Fibroblast of mammary gland (primary cell): Measurements from ENCODE around the gene GUCA1A.
"Not testable (repeated sequence)": the region's sequence is repeated elsewhere in the genome, so short reads cannot be mapped to it uniquely, and the experiment has no call there.

Source experiments
- DNase-seq: peaks from one replicate; pipeline ENCODE4 v3.0.0-alpha.2; 2010; ENCODE audit warnings: low read depth
- H3K4me3 ChIP-seq: 2 replicates; pipeline ENCODE4 v1.5.1; 2011; ENCODE audit warnings: low read depth, mild to moderate bottlenecking, low read length, moderate library complexity; ENCODE audit not compliant: control insufficient read depth
- CTCF ChIP-seq: conservative IDR thresholded peaks from 2 replicates; pipeline ENCODE4 v1.5.1; 2011; ENCODE audit warnings: low read depth, low read length, inconsistent platforms; ENCODE audit not compliant: control insufficient read depth, insufficient read depth

The GUCA1A gene

GRCh38 chr6:42203183-42203582, 30.0 kb downstream of the GUCA1A start:
- no peak overlapping the region for H3K4me3 ChIP-seq
- no peak for TF ChIP-seq CTCF

GRCh38 chr6:42204768-42205282, 31.7 kb downstream of the GUCA1A start:
- no peak for DNase-seq
- H3K4me3 ChIP-seq = no peak overlapping the region
- no peak for TF ChIP-seq CTCF

More at GRCh38 chr6:42203183-42203582, 30.0 kb downstream of the GUCA1A start:
- no peak for DNase-seq

DNA sequence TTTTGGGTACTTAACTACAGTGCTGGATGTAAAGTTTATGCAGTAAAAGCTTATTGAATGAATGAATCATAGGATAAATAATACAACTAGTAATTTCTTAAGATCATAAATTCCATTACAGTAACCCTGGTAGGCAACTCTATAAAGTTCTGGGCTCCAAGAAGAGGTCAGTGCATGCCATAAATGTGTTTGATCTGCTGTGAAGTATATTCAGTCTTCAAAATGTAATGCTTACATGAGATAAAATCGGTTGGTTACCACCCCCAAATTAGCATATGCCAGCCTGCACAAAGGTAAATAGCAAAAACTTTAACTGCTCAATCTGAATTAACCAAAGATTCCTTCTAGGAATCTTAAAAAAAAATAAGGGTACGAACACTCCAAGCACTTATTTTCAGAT, 34.4 kb downstream of the GUCA1A start:
- not testable (repeated sequence) for DNase-seq, H3K4me3 ChIP-seq

DNA sequence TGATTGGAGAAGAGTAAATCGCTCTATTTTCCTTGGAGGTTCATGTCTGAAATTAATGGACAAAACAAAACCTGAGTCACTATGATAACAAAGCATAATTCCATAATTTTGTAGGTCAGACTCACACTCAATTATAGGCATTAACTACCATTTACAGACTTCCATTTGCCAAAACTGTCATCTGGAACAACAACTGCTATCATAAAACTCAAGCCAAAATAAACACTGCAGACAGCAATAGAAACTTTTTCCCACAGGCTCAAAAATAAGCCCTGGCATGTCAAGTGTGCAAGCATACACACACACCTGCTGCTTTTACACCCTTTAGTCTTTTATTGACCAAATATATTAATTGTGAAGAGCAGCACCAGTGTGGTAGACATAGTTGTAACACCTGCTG, 37.4 kb downstream of the GUCA1A start:
- DNase-seq = peak; percentile 49
- TF ChIP-seq CTCF = no peak

GRCh38 chr6:42211726-42212125, 38.6 kb downstream of the GUCA1A start:
- no peak for DNase-seq
- no peak for TF ChIP-seq CTCF
- H3K4me3 ChIP-seq = no peak overlapping the region

More for the DNA sequence above, 37.4 kb downstream of the GUCA1A start:
- H3K4me3 ChIP-seq = no peak overlapping the region

DNA sequence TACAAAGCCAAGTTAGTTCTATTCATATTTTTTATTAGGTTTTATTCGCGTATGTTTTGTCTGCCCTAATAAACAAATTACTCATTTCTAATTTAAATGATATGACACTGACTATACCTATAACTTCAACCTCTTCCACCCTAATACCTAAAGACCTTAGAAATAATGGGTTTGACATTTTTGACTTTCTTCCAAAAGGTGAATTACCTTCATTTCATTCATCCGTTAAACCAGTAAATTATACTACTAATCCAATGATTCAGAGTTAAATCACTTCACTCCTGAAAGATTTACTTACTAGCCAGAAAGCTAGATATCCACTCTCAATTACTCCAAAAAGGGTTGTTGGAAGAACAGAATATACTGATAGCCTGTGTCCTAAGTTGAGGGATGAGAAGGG, 39.3 kb downstream of the GUCA1A start:
- no peak for DNase-seq
- no peak overlapping the region for H3K4me3 ChIP-seq
- TF ChIP-seq CTCF = no peak

GRCh38 chr6:42216495-42216894, 43.3 kb downstream of the GUCA1A start:
- DNase-seq = not testable (repeated sequence)

GRCh38 chr6:42217157-42217518, 44.0 kb downstream of the GUCA1A start:
- DNase-seq = no peak
- H3K4me3 ChIP-seq = peak overlapping the region; percentile 98
- no peak for TF ChIP-seq CTCF

More at GRCh38 chr6:42216495-42216894, 43.3 kb downstream of the GUCA1A start:
- peak overlapping the region; percentile 98 for H3K4me3 ChIP-seq
